Posterior vena cava (tissue), 2 donors: ENCODE measurements around the gene TFAP2E. TPM values are rescaled to one million over a fixed set of nuclear protein-coding genes. Genes with fewer than 3 reads are reported as not detected.
A peak's percentile ranks its signal among the peaks of the same experiment; 100 is the strongest.

Source experiments
- DNase-seq: peaks from one replicate; pipeline ENCODE4 v3.0.0-alpha.2; 2020; ENCODE audit warnings: low spot score
- intact Hi-C, 2 donors: fragments of 100-400 bp; cut with DNase I; formaldehyde crosslinking; loops; one replicate each; pipeline versions ENCODE4 v1.14.1 to v1.14.2; 2022 to 2023
- total RNA-seq, 2 donors: library from RNA; stranded (reverse); fragmentation: NEBNext Ultra II Directional; extraction: Animal tissue kit (Norgen Biotek cat#: 25700); gene quantifications; one replicate each; pipeline ENCODE4 v1.2.1, GENCODE V29; 2021
- donor health status: DM: yes; HTN: yes; CAD: no.
- donor health status: DM: yes; HTN: yes; CAD: no.

TFAP2E gene
- total RNA-seq, 2 donors from 2014 or later, result 0.65 to 0.81 TPM

DNA sequence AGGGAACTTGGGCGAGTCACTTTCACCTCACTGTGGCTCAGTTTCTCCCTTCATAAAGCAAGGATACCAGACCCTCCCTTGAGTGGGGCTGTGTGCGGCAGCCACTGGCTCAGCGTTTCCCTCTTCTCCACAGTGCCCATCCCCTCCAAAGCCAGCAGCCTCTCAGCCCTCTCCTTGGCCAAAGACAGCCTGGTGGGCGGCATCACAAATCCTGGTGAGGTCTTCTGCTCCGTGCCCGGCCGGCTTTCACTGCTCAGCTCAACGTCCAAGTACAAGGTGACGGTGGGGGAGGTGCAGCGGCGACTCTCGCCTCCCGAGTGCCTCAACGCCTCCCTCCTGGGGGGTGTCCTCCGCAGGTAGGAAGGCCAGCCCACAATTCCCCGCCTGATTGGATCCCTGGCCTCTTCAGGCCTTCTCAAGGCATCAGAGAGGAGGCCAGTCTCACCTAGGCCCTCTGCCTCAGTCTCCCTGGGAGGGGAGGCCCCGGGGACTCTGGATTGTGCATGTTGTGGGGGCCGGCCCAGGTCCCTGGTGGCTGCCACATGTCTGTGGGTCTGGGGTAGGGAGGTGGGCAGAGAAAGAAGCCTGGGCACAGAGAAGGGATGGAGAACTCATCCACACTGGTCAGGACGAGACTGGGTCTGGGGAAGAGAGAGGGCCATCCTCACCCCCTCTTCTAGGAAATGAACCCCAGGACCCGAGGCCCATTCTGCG lies 15.2 kb downstream of the TFAP2E start:
- no peak for DNase-seq
- intact Hi-C loops, result no loop called here

DNA sequence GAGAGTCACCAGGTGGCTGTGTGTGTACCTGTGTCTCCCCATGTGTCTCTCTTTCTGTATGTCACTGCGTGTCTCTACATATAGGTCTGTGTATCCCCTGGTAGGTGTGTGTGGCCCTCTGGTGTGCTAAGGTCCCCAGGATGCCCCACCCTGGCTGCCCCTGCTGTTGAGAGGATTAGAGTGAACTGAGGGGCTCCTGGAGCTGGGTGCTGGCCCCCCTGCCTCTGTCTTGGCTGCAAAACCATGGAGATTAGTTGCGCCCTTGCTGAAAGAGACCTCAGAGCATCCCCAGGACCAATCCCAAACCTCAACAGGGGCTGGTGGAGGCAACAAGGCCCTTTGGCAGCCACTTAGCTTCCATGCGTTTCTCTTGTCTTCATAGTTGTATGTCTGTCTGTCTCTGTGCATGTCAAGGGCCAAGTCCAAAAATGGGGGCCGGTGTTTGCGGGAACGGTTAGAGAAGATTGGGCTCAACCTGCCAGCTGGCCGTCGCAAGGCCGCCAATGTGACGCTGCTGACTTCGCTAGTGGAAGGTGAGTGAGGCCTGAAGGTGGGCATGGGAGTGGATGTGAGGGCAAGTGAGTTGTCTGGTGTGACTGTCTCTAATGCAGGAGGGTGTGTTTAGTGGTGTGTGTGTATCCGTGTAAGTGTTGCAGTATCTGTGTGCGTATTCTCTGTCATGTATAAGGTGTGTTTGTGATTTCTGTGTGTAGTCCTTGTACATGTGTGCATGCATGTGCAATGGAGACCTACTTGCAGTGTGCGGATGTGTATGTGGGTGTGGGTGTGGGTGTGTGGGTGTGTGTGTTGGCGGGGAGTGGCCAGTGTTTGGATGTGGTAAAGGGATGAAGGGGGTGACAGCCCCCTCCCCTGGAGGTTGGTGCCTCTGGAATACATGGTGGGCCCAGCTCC lies 16.7 kb downstream of the TFAP2E start:
- no peak for DNase-seq
- intact Hi-C loops, result no loop called here

DNA sequence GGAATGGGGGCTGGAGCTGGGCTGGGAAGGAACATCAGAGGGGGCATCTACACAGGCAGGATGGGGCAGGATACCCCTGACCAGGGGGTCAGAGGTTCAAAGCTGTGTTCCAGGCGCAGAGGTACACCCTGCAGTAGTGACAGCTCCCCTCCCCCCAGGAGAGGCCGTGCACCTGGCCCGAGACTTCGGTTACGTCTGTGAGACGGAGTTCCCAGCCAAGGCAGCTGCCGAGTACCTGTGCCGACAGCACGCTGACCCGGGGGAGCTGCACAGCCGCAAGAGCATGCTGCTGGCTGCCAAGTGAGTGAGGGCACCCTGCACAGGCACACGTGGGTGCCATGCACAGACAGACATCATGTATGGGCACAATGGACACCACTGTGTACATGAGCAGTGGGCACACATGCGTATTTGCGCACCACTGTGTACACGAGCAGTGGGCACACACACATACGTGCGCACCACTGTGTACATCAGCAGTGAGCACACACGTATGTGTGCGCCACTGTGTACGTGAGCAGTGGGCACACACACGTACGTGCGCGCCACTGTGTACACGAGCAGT lies 17.4 kb downstream of the TFAP2E start:
- no peak for DNase-seq
- intact Hi-C loops, result no loop called here

DNA sequence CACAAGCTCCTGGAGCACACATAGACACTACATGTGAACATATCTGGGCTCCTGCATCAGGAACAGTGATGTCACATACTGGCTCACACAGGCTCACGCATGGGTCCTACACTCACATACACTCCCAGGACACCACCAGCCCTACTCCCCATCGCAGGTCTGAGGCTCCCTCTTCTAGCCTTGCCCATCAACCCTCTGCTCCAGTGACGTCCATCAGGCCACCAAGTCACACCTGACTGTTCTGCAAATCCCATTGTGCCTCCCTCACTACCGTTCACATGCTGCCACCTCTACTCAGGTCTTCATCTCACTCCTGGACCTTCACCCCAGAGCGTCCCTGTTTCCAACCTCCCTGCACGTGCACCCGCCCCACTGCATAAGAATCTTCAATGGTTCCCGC lies 18.1 kb downstream of the TFAP2E start:
- intact Hi-C loops, result no loop called here
- DNase-seq, result no peak

DNA sequence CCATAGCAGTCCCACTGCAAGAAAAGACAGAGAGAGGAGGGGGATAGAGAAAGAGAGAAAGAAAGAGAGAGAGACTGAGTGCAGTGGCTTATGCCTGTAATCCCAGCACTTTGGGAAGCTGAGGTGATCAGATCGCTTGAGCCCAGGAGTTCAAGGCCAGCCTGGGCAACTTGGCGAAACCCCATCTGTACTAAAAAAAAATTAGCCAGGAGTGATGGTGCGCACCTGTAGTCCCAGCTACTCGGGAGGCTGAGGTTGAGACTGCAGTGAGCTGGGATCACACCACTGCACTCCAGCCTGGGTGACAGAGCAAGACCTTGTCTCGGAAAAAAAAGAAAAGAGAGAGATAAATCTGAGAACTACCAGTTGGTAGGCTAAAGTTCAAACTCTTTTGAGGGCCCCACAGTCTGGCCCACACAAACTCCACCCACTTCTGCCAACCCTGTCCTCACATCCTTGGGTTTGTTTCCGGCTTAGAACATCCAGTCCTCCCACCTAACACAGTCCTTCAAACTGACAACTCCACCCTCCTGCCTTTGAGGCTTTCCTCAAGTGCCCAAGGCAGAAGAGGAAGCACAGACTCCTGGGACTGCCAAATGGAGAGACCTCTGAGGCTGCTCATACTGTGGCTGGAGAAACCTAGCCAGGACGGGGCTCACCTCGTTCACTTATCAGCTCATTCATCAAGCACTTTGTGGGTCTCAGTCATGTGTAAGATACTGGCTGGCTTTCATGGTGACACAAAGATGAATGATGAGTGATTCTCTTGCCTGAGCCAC lies 20.1 kb downstream of the TFAP2E start:
- no peak for DNase-seq
- intact Hi-C loops, result no loop called here

DNA sequence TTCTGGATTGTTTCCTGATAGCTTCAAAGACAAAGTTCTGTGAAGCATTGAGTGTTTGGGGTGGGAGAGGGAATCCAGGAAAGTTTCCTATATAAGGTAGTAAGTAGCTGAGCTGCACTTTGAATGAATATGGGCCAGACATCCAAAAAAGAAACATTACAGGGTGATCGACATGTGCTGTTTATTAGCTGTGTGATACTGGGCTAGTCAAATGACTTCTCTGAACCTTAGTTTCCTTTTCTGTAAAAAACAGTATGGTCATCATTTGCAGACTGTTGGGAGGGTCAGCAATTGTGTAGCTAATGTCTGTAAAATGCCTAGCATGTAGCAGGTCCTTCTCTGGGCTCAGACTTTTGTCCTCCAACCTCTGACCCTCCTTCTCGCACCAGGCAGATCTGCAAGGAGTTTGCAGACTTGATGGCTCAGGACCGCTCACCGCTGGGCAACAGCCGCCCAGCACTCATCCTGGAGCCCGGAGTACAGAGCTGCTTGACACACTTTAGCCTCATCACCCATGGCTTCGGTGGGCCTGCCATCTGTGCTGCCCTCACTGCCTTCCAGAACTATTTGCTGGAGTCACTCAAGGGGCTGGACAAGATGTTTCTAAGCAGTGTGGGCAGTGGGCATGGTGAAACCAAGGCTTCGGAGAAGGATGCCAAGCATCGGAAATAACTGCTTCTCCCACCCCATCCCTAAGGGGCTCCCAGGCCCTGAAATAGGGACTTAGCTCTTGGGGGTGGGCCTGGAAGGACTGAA lies 21.1 kb downstream of the TFAP2E start:
- peak; percentile 56 for DNase-seq

DNA sequence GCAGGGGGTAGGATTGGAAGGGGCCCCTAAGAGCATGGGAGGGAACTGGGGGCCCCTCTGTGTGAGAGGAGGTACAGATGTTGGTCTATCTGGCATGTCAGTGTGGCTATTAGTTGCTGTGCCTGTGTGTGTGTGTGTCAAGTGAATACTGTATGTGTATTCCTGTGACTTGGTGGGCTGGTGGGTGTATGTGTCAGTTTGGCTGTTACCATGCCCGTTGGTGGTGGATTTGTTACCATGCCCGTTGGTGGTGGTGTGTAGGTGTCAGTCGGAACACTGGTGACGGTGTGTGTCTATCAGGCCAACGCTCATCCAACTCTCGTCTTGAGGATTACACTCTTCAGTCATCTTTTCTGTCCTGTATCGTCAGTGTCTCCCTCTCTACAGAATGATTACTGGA lies 22.6 kb downstream of the TFAP2E start:
- DNase-seq, result no peak
- intact Hi-C loops, result no loop called here

More for the DNA sequence above, 21.1 kb downstream of the TFAP2E start:
- intact Hi-C loops, result no loop called here

DNA sequence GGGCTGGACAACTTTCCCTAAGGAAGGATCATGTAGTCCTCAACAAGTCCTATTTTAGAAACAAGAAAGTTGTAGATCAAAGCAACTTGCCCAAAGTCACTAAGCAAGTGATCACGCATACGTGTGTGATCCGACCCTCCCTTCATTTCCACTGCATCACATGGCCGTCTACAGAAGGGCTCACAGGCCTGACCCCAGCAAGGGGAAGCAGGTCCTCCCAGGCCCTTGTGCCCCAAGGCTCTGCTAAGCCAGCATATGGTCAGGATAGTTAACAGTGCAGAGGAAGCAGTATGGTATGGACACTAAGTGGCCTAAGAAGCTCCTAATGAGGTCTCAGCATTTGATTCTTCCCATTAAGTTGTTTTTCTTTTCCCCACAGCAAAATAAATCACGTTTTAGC lies 24.8 kb downstream of the TFAP2E start:
- no peak for DNase-seq
- intact Hi-C loops, result no loop called here

DNA sequence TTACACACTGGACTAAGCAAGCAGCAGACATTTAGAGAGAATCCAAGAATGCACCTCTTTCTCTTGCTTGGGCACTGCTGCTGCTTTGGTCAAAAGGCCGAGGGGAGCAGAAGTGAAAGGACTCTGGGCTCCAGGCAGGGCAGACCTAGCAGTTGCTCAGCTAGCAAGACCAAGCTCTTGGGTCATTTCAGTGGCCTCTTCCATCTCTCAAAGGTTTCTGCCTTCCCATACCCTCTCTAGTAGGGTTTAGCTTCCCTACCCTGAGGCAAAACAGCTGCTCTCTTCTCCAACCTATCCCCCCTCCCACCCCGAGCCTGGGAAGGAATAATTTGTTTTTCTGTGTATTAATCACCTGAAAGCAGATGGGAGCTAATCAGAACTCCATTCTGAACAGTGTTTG lies 25.8 kb downstream of the TFAP2E start:
- no peak for DNase-seq
- intact Hi-C loops, result no loop called here

DNA sequence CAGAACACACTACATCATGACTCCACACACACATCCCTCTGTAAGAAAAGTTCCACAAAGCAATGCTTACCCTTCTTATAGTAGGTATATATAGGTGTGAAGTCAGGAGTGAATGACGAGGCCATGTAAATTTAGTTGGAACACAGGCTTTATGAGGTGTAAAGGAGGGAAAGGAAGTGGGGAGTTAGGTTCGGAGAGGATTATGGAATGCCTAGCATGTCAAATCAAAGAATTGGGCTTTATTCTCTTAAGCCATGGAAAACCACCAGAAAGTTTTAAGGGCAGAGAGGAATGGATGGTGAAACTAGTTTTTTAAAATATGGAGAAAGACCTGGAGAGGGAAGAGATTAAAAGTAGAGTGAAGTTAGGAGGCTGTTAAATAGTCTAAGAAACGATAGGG lies 26.3 kb downstream of the TFAP2E start:
- intact Hi-C loops, result no loop called here
- DNase-seq, result no peak

DNA sequence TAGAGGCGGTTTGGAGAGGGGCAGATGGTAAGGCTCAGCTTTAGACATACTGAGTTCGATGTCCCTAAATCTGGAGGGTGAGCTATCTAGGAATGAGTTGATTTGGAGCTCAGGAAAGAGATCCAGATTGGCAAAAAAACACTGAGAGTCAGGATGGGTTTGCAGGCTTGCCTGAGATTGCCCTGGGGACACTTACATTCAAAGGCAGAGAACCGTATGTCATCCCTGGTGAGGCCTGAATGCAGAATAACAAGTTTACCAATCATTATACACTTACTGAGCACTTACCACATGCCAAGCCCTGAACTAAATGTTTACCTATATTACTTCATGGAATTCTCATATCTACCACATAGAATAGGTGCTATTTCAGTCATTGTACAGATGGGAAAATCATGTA lies 27.5 kb downstream of the TFAP2E start:
- no peak for DNase-seq
- intact Hi-C loops, result no loop called here

DNA sequence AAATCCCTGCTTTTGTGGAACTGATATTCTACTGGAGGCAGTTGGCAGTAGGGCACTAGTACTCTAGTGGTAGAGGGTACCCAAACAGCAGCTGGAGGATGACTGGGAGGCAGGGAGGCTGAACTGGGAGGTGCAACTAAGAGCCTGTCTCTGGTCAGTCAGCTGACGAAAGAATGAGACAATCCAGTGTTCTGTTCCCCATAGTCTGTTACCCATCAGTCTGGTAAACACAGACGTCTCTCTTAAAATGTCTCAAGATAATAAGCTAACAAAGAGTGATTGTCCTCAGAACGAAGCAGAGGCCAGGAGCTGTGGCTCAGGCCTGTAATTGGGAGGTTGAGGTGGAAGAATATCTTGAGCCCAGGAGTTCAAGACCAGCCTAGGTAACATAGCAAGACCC lies 30.4 kb downstream of the TFAP2E start:
- no peak for DNase-seq
- intact Hi-C loops, result no loop called here

DNA sequence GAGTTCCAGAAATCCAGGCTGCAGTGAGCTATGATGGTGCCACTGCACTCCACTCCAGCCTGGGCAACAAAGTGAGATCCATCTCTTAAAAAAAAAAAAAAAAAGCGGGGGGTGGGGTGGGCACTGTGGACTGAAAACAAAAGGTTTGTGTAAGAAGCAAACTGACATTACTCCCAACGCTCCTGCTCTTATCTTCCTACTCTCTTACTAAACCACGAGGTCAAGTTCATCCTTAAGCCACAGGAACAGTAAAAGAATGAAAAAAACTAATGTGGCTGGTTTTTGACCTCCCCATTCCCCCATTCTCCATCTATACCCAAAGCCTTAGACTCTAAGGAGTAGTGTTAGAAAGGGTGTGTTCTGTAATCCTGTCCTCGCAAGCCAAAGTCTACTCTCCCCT lies 30.8 kb downstream of the TFAP2E start:
- intact Hi-C loops, result no loop called here
- no peak for DNase-seq

DNA sequence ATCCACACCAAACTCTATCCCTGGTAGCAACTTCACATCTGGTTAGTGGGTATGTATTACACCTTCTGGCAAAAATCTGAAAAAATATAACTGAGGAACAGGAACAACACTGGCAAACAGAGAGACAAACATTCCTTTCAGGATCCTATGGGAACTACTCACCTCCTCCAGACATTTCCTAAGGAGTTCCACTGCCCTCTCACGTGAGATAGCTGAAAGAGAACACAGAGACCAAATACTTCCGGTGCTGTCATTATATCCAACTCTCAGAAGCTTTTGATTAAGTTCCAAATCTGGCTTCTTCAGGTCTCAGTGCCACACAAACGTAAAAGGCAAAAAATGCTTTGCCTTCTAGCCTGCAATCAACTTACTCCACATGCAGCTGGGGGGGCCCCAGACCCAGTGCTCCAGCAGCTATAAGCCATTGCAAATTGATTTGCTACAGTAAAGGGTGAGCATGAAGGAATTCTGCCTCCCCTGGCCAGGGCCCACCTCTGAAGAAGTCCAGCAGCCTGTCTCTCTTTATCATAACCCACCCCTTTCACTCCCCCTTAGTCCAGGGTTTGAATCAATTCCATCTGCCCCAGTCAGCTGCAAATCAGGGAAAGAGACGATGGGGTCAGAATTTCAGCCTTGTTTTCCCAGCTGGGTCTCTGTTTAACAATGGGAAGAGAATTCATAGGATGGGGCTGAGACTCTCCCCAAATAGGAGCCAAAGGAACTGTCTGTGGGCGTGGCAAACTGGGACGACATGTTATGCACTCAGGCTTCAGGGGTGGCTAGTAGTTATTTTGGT lies 32.2 kb downstream of the TFAP2E start:
- DNase-seq, result no peak
- intact Hi-C loops, result no loop called here

DNA sequence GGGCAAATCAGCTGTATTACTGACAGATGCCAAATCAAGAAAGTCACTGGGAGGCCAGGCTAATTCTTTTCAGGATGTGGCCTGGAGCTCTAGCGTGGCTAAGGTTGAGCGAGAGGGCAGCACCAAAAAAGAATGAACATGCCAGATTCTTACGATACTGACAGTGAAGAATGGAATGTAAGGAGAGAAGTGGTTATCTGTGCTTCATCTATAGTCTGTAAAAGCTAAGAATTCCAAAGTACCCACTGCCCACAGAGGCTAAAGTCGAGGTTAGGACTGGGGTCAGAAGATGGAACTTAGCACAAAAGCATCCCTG lies 32.7 kb downstream of the TFAP2E start:
- no peak for DNase-seq
- intact Hi-C loops, result no loop called here

DNA sequence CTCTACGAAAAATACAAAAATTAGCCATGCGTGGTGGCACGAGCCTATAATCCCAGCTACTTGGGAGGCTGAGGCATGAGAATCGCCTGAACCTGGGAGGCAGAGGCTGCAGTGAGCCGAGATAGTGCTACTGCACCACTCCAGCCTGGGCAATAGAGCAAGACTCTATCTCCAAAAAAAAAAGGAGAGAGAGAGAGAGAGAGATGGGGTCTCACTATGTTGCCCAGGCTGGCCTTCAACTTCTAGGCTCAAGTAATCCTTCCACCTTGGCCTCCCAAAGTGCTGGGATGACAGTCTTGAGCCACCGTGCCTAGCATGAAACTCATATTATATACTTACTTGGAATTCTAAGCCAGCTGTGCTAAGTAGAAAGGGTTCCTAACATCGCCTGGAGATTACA lies 38.5 kb downstream of the TFAP2E start:
- intact Hi-C loops, result no loop called here
- no peak for DNase-seq

DNA sequence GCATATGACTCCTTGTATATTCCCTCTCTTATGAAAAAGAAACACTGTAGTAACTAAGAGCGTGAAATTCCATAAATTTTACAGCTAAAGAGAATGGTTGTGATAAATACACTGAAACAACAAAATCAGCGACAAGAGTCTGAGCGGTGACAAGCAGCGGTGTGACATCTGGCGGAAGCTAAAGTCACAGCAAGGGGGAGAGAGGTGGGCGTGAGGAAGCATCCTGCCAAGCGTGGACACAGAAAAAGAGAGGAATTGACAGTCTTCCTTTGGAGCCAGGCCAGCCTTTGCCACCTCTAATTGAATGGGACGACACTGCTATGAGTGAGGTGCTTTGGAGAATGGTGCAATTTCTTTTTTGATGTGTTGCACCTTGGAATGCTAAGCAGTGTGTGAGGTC lies 42.3 kb downstream of the TFAP2E start:
- no peak for DNase-seq
- intact Hi-C loops, result no loop called here
